Measurements from ENCODE around the gene LCA5.
A peak's percentile ranks its signal among the peaks of the same experiment; 100 is the strongest.
"Not testable (repeated sequence)": the region's sequence is repeated elsewhere in the genome, so short reads cannot be mapped to it uniquely, and the experiment has no call there.

LCA5 gene

DNA sequence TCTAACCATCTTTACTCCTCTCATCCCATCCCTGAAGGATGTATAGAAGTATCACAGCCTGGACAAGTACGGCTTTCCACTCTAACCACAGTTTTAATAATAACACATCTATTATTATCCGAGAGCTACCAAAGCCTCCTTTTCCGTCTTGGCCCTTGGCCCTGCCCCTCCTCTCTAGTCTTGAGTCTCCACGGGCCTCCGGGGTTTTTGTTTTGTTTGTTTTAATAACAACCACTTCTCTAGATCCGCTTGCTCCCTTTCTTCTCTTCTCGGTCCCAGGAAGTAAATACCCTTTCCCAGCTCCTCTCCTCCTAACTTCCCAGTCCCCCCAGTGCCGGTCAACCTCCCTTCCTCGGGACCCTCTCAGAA, 661 bp downstream of the LCA5 start:
- peak; percentile 28 for DNase-seq

DNA sequence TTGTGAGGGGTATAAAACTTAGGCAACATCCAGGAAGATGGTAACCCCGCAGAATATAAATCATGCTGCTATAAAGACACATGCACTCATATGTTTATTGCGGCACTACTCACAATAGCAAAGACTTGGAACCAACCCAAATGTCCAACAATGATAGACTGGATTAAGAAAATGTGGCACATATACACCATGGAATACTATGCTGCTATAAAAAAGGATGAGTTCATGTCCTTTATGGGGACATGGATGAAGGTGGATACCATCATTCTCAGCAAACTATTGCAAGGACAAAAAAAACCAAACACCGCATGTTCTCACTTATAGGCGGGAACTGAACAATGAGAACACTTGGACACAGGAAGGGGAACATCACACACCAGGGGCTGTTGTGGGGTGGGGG, 7.7 kb downstream of the LCA5 start:
- not testable (repeated sequence) for DNase-seq

DNA sequence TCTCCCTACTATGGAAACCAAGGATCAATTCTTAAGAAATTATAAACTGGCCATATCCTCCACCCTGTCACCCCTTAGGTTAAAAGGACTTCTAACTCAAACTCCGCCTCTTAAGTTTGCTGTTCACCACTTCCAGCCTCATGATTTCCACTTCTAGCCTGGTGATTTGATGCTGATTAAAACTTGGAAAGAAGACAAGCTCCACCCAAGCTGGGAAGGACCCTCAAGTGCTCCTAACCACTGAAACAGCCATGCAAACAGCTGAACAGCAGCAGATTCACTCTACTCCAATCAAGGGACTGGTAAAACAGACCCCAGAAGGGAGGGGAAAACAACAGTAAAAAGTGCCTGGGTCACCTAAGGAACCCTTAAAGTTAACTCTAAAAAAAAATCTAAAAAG, 10.3 kb downstream of the LCA5 start:
- no peak for DNase-seq

DNA sequence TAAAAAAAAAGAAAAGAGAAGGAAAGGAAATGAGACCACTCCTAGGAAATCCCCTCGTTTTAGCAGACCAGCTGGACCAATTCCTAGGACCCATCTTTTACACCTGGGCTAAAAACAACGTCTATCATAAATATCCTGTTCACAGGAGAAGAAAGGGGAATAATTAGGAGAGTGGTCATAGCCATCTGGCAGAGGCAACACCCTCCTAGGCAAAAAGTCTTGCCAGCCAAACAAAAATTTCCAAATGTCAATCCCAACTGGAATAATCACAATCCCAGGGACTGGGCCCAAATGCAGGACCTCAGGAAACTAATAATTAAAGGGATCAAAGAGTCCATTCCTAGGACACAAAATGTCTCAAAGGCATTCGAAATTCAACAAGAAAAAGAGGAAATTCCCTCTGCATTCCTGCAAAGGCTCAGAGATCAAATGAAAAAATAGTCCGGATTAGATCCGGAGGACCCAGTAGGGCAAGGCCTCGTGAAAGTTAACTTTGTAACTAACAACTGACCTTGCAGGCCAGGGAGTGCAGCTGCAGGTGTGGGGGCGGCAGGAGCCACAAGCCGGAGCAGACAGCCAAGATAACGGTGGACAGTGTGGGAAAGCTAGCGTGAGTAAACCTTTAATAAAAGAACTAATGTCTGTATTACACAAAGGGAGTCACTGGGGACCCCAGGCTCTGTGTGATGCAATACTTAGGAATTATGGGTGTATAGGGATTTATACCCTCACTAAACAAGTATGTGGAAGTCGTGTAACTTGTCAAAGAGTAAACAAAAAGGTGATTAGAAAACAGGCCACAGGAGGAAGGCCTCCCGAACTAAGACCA, 11.7 kb downstream of the LCA5 start:
- DNase-seq: no peak

DNA sequence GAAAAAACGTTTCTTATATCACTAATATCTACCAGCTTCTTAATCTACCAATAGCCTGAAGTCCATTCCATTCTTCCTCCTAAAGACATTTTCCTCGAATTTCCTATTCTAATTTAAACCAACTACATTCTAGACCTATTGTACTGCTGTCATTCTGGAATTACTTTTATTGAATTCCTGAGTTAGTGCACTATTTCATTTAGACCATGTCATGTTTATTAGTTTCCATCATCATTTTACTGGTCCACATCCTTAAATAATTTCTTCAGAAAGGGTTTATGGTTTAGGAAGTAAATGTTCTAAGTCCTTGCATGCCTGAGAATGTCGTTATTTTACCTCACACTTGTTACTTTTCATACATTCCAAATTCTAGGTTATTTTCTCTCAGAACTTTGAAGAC, 13.2 kb downstream of the LCA5 start:
- no peak for DNase-seq

DNA sequence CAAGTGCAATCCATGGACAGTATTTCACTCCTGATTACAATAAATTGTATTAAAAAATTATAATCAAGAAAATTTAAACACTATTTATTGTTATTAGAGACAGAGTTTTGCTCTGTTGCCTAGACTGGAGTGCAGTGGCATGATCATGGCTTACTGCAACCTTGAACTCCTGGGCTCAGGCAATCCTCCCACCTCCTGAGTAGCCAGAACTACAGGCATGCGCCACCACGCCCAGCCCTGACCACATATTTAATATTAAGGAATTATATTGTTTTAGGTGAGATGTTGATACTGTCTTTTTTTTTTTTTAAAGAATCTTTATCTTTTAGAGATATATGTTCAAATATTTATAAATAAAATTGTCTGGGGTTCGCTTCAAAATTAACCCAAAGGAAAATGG, 14.6 kb downstream of the LCA5 start:
- DNase-seq: no peak

DNA sequence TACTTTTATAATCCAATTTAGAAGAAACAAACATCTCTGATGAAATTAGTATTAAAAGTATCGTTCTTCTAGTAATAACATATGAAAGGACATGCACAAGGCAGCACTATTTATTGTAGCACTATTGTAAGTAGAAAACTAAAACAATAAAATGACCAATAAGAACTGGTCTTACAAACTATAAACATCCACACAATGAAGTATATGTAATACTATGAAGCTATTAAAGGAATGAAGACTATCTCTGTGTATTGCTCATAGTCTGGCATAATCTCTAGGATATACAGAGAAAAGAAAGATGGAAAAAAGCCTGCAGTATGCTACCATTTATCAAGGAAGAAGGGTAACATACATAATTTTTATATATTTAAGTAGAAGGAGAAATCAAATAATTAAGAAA, 16.7 kb downstream of the LCA5 start:
- no peak for DNase-seq

DNA sequence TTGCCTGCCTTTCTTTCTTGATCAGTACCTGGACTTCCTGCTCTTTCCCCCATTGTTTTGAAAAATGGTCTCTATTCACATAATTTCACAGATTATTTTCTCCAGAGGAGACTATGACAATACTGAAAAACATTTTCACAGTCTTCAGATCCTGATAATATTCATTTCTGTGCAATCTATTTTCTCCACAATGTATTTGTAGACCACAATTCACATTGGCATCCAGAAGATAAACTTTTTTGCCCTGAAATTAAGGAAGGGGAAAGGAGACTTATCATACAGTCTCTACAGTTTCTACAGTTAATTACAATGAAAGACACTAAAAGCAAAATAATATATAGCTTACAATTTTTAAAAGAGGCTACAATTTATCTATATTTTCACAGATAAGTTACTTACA, 18.4 kb downstream of the LCA5 start:
- no peak for DNase-seq

DNA sequence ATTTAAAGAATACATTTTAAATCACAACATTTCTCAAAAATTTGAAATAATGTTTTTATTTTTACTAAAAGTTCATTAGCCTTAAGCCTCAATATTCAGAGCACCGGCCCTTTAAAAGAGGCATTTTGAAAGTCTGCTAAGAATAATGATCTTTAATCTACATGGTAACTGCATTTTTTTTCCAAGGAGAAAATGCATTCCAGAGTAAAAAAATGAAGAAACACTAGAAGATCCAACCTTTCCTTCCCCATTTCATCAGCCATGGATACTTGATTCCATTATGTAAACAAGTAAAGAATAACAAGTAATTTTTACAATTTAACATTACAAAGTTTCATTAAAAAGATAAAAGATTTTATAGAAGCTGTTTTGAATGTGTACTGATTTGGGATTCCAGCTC, 21.8 kb downstream of the LCA5 start:
- DNase-seq: no peak

DNA sequence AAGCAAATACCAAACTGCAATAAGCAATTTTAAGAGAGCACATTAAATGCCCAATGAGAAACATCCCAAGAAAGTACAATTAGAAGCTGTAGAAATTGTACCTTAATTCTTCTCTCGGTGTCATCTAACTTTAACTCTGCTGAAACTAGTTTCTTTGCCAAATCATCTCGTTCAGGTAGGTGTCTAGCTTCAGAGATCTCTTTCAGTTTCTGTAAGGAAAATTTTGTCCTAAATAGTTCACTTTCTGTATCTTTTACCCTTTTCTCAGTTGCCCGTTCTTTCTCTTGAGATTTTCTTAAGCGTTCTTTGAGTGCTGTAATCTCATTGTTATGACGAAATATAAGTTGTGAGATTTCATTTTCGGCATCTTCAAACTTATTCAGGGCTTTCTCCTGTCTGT, 24.1 kb downstream of the LCA5 start:
- DNase-seq: no peak

DNA sequence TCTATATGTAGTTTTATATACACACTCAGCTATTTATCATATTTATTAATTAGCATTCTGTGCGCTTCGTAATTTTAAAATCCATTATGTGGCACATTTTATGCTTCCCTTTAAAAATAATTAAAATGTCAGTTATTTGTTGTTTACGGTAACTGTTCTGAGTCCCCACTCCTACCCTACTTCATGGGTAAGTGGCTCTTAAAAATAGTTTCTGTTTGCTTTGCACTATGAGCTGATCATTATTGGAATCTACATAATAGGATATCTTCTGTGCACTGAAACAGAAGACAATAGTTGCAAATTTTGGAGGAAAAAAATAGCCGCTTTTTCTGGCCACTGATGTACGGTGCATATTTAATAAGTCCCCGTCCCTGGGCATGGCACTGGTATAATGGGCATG, 25.2 kb downstream of the LCA5 start:
- no peak for DNase-seq

DNA sequence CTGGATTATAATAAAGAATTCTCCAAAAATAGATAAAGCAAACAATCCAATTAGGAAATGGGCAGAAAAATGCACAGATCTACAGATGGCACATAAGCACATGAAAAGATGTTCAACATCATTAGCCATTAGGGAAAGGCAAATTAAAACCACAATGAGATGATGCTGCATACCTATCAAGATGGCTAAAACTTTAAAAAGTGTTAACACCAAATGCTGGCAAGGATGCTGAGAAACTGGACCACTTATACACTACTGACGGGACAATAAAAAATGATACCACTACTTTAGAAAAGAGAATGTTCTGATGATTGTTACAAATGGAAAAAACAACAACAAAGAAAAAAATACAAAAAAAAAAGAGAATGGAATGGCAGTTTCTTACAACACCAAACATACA, 26.5 kb downstream of the LCA5 start:
- no peak for DNase-seq

DNA sequence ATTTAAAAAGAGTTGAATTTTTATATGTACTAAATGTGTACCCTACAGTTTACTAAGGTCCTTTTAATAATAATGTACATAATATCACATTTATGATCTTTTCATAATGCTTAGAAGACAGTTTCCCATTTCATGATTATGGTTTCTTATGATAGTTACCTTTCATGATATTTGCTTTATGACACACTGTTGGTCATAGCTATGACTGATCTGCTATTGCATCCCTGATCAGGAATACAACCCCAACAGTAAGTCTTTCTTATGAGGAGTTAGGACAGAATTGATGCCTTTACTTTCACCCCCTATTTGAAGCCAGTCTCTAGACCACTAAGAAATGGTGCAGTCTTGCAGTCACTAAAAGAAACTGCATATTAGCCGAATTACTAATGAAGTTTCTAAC, 31.0 kb downstream of the LCA5 start:
- no peak for DNase-seq

DNA sequence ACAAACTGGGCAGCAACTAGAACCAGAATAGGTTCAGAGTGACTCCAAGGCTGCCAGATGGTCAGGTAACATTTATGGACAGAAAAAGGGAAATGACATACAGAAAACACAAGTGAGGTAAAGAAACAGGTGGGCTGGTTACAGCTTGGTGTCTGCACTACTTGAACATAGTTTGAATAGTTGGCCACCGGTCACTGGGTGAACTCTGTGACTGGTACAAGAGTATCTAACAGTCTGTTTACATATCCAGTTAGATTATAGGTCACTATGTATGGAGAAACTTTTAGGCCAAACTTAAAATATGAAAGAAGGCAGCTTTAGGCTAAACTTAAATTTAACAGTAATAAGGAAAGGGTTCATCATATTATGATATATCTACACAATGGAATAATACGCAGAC, 32.9 kb downstream of the LCA5 start:
- no peak for DNase-seq

DNA sequence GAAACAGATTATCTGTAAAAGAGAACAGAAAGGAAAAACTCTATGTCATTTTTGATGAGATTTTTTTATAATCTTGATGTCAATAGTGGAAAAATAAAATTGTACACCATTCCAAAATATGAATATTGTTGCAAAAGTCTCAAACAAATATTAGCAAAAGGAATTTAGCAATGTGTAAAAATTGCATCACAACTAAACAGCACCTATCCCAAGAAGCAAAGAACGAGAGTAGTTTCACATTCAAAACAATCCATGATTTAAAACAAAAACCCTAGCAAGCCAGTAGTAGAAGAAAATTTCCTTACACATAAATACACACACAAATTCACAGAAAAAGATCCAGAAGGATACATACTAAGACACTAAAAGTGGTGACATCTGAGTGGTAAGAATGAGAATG, 38.4 kb downstream of the LCA5 start:
- DNase-seq: no peak

DNA sequence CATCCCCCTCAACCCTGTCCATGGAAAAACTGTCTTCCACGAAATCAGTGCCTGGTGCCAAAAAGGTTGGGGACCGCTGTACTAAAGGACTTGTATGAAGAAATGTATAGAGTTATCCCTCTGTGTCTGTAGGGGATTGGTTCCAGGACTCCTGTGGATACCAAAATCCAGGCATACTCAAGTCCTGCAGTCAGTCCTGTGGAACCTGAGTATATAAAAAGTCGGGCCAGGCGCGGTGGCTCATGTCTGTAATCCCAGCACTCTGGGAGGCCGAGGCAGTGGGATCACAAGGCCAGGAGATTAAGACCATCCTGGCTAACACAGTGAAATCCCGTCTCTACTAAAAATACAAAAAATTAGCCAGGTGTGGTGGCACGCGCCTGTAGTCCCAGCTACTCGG, 42.0 kb downstream of the LCA5 start:
- no peak for DNase-seq

DNA sequence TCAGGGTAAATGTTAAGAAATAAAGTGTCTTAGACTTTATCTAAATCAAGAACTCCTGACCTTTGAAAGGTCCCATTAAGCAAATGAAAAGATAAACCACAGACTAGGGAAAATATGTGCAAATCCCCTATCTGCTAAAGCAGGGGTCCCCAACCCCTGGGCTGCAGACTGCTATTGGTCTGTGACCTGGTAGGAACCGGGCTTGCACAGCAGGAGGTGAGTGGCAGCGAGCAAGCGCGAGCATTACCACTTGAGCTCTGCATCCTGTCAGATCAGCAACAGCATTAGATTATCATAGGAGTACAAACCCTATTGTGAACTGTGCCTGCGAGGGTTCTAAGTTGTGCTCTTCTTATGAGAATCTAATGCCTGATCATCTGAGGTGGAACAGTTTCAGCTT, 42.4 kb downstream of the LCA5 start:
- DNase-seq: no peak

DNA sequence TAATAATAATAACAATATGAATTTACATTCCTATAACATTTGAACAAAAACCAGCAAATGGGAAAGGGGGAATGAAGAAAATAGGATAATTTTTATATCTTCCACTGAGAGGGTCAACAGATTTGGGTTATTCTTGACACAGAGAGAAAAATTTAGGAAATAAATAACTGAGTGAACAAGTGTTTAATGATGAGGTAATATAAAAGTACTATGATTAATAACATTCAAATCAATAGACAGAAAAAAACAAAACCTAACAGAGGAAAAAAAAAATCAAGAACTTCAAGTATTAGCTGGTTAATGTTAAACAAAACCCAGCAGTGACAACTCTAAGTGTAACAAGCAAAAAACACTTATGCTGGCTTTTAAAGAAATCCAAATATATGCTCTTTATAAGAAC, 66.5 kb downstream of the LCA5 start:
- DNase-seq: no peak

DNA sequence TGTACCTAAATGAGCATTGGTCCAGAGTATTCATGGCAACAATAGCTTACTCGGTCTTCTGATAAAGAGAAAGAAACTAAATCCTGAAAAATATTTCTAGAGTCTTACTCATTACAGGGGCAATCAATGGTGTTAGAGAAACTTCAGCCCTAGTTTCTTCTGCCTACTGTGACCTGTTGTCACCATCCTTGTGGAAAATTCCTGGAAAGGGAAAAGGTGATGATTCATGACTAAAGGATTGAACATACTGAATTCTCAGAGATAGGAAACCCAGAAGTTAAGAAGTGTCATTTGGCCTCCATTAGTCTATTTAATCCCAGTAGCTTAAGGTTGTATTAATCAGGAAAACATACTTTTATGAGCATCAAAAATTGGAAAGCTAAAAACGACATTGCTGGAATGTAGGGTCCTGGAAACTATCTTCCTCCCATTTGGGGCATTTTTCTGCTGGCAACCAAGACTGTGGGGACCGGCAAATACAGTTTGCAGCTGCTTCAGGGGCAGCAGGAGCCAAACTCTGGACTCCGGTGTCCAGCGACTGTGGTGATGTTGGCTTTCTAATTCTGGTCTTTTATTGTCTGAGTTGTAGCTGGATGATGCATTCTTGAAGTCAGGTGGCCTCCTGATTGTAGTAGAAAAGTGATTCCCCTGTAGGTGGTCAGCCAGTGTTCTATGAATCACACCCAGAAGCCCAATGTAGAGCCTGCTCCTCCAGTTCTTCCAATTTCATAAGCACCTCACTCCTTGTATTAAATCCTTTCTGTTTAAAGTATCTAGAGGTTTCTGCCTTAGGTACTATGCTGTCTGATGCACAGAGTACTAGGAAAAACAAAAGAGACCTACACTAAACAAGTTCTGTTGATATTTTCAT, 67.6 kb downstream of the LCA5 start:
- DNase-seq: no peak

DNA sequence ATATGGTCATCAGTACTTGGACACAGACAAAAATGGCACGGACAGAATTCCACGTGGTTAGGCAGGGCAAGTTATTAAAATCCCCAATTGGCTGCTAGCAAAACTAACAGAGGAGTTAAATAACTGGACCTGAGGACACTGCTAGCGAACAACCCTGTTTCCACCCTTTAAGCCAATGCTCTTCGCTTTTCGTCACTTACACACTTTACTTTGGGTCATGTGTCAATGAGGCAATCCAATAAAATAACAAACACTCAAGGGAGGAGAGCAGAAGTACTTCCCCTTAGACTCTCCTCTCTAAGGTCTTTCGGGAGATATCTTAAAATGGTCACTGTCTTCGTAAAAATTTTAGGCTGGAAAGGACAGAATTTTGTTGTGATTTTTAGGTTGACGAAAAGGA, 68.6 kb downstream of the LCA5 start:
- DNase-seq: no peak

DNA sequence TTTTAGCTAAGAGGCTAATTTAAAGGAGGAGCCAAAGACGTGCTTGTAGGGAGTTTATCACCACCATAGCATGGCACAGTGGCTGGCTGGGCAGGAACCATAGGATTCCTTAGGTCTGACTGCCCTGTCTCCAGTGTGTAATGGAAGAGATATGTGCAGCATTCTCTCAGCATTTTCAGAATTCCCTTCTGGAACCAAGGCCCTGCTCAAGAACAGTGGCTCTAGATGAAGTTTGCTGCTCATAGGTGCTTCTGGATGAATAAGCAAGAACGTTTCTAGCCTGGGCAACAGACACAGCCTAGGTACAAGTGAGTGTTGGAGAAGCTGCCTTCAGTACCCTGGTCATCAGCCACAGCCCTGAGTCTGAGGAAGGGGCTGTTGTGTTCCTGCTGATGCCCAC, 69.1 kb downstream of the LCA5 start:
- DNase-seq: no peak

DNA sequence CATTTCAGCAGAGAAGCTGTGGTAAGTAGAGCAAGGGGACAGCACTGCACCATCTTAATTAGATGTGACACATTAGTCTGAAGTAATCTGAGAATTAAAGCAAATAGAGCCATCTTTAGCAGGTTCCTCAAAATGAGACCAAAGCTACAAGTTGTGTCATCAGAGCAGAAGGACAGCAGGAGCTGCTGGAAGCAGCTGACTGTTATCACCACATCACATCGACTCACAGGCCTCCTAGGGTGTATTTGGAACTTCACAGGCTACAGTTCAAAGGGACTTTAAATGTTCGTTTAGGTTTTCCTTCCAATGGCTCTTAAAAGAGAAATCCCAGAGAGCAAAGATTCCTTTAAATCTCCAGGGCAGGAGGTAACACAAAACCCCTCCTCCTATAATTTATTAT, 69.5 kb downstream of the LCA5 start:
- DNase-seq: no peak

DNA sequence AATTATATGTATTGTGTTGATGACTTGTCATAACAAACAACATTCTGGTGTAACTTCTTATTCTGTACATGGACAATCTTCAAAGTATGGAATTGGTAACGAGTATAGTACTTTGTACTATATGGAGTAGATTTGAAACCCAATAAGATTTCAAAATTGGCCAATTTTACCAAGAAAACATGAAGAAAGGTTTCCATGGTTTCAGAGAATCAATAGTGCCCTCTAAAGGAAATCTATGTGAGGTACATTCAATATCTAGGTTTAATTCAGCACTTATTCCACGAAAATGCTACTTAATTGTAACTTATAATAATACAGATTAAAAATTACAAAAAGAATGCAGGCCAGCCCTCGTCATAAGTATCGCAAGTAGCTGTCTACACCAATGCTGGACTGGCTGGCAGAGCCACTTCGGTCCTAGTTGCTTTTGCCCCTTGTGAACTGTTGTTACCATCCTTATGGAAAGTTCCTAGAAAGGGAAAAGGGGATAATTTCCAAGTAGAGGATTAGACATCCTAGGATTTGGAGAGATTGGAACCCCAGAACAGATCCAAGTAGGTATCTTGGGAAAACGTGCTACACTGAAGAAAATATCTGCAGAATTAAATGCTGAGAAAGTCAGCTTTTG, 70.9 kb downstream of the LCA5 start:
- peak; percentile 8 for DNase-seq

DNA sequence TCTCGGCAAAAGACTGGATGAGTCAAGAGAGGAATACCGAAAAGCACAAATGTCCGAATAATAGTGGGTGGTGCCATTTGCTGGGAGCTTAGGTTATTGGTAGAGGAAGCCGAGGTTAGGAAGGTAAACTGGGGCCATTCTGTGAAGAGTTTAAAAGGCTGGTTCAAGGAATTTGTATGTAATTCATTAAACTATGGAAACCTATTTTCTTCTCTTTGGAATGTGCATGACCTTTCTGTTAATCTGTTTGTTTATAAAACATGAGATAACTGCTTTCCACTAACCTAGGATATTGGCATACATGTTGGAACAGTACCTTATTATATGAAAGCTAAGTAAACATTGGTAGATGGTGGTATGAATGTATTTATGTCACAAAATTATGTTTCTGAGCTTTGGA, 71.8 kb downstream of the LCA5 start:
- DNase-seq: no peak

Measured in NCI-H345 (cell line).